Astrocyte (in vitro differentiated cells and primary cell): ENCODE data around the gene DYRK3. TPM values are rescaled to one million over a fixed set of nuclear protein-coding genes. Genes with fewer than 3 reads are reported as not detected.

Experiments
- DNase-seq: peaks from one replicate; pipeline ENCODE4 v3.0.0-alpha.2; 2010; ENCODE audit warnings: low read depth
- FAIRE-seq: peaks from 2 replicates; lab custom pipeline; 2011; peaks lifted over from hg19 to GRCh38; lab: Jason Lieb, UNC
- H2AFZ ChIP-seq: 2 replicates; pipeline ENCODE4 v1.6.0; 2012; ENCODE audit warnings: low read depth, low read length, inconsistent platforms
- H3K27ac ChIP-seq: 2 replicates; pipeline ENCODE4 v1.5.1; 2011; ENCODE audit warnings: low read depth, low read length, inconsistent platforms
- H3K27me3 ChIP-seq: 2 replicates; pipeline ENCODE4 v1.6.0; 2011; ENCODE audit warnings: low read length, inconsistent platforms; ENCODE audit not compliant: insufficient read depth
- H3K36me3 ChIP-seq: 2 replicates; pipeline ENCODE4 v1.5.1; 2011; ENCODE audit warnings: low read length, inconsistent platforms; ENCODE audit not compliant: insufficient read depth
- H3K4me1 ChIP-seq: 2 replicates; pipeline ENCODE4 v1.5.1; 2011; ENCODE audit warnings: low read length, inconsistent platforms; ENCODE audit not compliant: insufficient read depth
- H3K4me2 ChIP-seq: 2 replicates; pipeline ENCODE4 v1.6.0; 2012; ENCODE audit warnings: low read length, inconsistent platforms
- H3K4me3 ChIP-seq: 2 replicates; pipeline ENCODE4 v1.5.1; 2011; ENCODE audit warnings: low read depth, mild to moderate bottlenecking, low read length, inconsistent platforms; ENCODE audit not compliant: insufficient read depth
- H3K79me2 ChIP-seq: 2 replicates; pipeline ENCODE4 v1.6.0; 2012; ENCODE audit warnings: mild to moderate bottlenecking, low read length, inconsistent platforms; ENCODE audit not compliant: insufficient read depth
- H3K9ac ChIP-seq: 2 replicates; pipeline ENCODE4 v1.6.0; 2012; ENCODE audit warnings: mild to moderate bottlenecking, low read length, inconsistent platforms
- H3K9me3 ChIP-seq: 2 replicates; pipeline ENCODE4 v1.5.1; 2012; ENCODE audit warnings: low read depth, mild to moderate bottlenecking, low read length, inconsistent platforms; ENCODE audit not compliant: insufficient read depth
- H4K20me1 ChIP-seq: 2 replicates; pipeline ENCODE4 v1.6.0; 2012; ENCODE audit warnings: low read length, inconsistent platforms; ENCODE audit not compliant: insufficient read depth
- H3K27ac Mint-ChIP-seq: one replicate; pipeline ENCODE4 v1.8.0; 2021; ENCODE audit warnings: mild to moderate bottlenecking, mixed read lengths; ENCODE audit not compliant: unreplicated experiment
- H3K27me3 Mint-ChIP-seq: one replicate; pipeline ENCODE4 v1.8.0; 2021; ENCODE audit warnings: low read depth, mixed read lengths; ENCODE audit not compliant: unreplicated experiment
- H3K36me3 Mint-ChIP-seq: one replicate; pipeline ENCODE4 v1.8.0; 2021; ENCODE audit warnings: low read depth, mixed read lengths; ENCODE audit not compliant: unreplicated experiment
- H3K4me1 Mint-ChIP-seq: one replicate; pipeline ENCODE4 v1.8.0; 2021; ENCODE audit warnings: low read depth, mixed read lengths; ENCODE audit not compliant: unreplicated experiment
- H3K4me3 Mint-ChIP-seq: one replicate; pipeline ENCODE4 v1.8.0; 2021; ENCODE audit warnings: mild to moderate bottlenecking, moderate library complexity, mixed read lengths; ENCODE audit not compliant: unreplicated experiment
- H3K9me3 Mint-ChIP-seq: one replicate; pipeline ENCODE4 v1.8.0; 2021; ENCODE audit warnings: mild to moderate bottlenecking, mixed read lengths; ENCODE audit not compliant: unreplicated experiment
- EZH2 ChIP-seq: IDR thresholded peaks from 2 replicates; pipeline ENCODE4 v1.6.1; 2012; ENCODE audit warnings: mild to moderate bottlenecking, low read length, inconsistent platforms; ENCODE audit not compliant: insufficient read depth
- total RNA-seq: library from RNA; stranded (reverse); gene quantifications from 2 replicates; pipeline ENCODE4 v1.2.1, GENCODE V29; 2021
- TF ChIP-seq, protein P1 (sequence below): IDR thresholded peaks from 2 replicates; pipeline ENCODE4 v1.5.1; 2011; ENCODE audit warnings: low read depth, mild to moderate bottlenecking, inconsistent platforms, low read length, moderate library complexity; ENCODE audit not compliant: insufficient read depth

DYRK3 gene
- total RNA-seq, 1 donor from 2014 or later = 8.2 TPM

DNA sequence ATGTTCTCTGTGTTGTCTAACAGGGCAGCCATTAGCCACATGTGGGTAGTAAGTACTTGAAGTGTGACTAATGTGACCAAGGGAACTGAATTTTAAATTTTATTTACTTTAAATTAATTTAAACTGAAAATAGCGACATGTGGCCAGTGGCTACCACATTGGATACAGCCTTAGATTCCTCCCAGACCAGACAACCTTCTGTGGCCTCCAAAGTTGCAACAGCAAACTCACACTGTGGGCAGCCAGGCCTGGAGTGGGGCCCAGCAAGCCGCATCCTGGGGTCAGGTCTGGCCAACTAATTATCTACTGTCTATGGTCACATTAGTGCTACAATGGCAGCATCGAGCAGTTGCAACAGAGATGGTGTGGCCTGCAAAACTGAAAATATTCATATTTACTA lies 34.8 kb upstream of the DYRK3 start:
- H3K27ac ChIP-seq = no peak overlapping the region
- no peak overlapping the region for H3K27ac Mint-ChIP-seq
- no peaks in the 10 kb centered on the region for H4K20me1 ChIP-seq
- no peaks in the 10 kb centered on the region for H3K79me2 ChIP-seq
- TF ChIP-seq, protein P1, sequence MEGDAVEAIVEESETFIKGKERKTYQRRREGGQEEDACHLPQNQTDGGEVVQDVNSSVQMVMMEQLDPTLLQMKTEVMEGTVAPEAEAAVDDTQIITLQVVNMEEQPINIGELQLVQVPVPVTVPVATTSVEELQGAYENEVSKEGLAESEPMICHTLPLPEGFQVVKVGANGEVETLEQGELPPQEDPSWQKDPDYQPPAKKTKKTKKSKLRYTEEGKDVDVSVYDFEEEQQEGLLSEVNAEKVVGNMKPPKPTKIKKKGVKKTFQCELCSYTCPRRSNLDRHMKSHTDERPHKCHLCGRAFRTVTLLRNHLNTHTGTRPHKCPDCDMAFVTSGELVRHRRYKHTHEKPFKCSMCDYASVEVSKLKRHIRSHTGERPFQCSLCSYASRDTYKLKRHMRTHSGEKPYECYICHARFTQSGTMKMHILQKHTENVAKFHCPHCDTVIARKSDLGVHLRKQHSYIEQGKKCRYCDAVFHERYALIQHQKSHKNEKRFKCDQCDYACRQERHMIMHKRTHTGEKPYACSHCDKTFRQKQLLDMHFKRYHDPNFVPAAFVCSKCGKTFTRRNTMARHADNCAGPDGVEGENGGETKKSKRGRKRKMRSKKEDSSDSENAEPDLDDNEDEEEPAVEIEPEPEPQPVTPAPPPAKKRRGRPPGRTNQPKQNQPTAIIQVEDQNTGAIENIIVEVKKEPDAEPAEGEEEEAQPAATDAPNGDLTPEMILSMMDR = no peak
- no peak for TF ChIP-seq EZH2
- FAIRE-seq (no peak), DNase-seq (peak; percentile 62)
- no peaks in the 10 kb centered on the region for H3K9me3 ChIP-seq
- no peak overlapping the region for H3K9ac ChIP-seq
- no peak overlapping the region for H3K4me2 ChIP-seq
- H3K4me3 ChIP-seq = no peak overlapping the region
- no peaks in the 10 kb centered on the region for H3K27me3 Mint-ChIP-seq
- peaks cover 36% of the 10 kb centered on the region for H3K36me3 ChIP-seq
- H3K4me1 Mint-ChIP-seq = no peaks in the 10 kb centered on the region
- H3K27me3 ChIP-seq = no peaks in the 10 kb centered on the region
- no peak overlapping the region for H3K4me3 Mint-ChIP-seq
- no peak overlapping the region for H2AFZ ChIP-seq
- H3K36me3 Mint-ChIP-seq = peaks cover 19% of the 10 kb centered on the region
- H3K4me1 ChIP-seq = no peaks in the 10 kb centered on the region
- no peaks in the 10 kb centered on the region for H3K9me3 Mint-ChIP-seq

DNA sequence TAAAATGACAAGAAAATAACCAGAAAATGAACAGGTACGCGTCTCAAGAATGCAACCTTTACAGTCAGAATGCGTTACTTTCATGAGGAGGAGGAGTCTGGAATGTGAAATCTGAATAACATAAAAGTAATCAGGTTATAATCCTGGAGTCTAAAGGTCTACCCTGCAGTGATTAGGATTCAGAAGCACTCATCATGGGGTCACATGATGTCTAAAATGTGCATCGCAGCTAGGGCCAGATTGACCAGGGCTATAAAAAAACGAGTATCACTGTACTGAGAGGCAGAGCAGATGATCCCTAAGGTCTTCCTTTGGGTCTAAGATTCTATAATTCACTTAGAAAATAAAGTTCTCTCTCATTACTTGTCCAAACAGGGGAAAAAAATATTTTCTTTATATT lies 30.5 kb upstream of the DYRK3 start:
- no peak overlapping the region for H3K4me3 Mint-ChIP-seq
- FAIRE-seq = no peak

GRCh38 chr1:206606867-206607266 lies 28.5 kb upstream of the DYRK3 start:
- no peak for TF ChIP-seq EZH2
- TF ChIP-seq, protein P1 = peak; percentile 70
- no peaks in the 10 kb centered on the region for H4K20me1 ChIP-seq
- peaks cover 11% of the 10 kb centered on the region for H3K36me3 ChIP-seq
- H3K9ac ChIP-seq = no peak overlapping the region
- no peak overlapping the region for H3K27ac Mint-ChIP-seq
- H3K4me1 ChIP-seq = peaks cover 7% of the 10 kb centered on the region
- no peaks in the 10 kb centered on the region for H3K9me3 Mint-ChIP-seq
- H3K4me3 ChIP-seq = no peak overlapping the region
- H3K36me3 Mint-ChIP-seq = peaks cover 8% of the 10 kb centered on the region
- H3K4me1 Mint-ChIP-seq = peaks cover 5% of the 10 kb centered on the region
- no peaks in the 10 kb centered on the region for H3K27me3 Mint-ChIP-seq
- FAIRE-seq (no peak), DNase-seq (peak; percentile 12)
- H3K4me3 Mint-ChIP-seq = no peak overlapping the region
- H2AFZ ChIP-seq = no peak overlapping the region
- no peaks in the 10 kb centered on the region for H3K9me3 ChIP-seq
- no peak overlapping the region for H3K27ac ChIP-seq
- no peak overlapping the region for H3K4me2 ChIP-seq
- no peaks in the 10 kb centered on the region for H3K27me3 ChIP-seq
- H3K79me2 ChIP-seq = peaks cover 12% of the 10 kb centered on the region

More for the DNA sequence above, 30.5 kb upstream of the DYRK3 start:
- H3K4me2 ChIP-seq = no peak overlapping the region
- no peak overlapping the region for H3K27ac ChIP-seq
- TF ChIP-seq, protein P1 = no peak
- TF ChIP-seq EZH2 = no peak
- Mint-ChIP-seq H3K9me3 (no peaks in the 10 kb centered on the region), H3K27me3 (no peaks in the 10 kb centered on the region), H3K4me1 (no peaks in the 10 kb centered on the region), H3K27ac (no peak overlapping the region), H3K36me3 (peaks cover 11% of the 10 kb centered on the region)
- no peaks in the 10 kb centered on the region for H3K4me1 ChIP-seq
- DNase-seq = no peak
- H3K4me3 ChIP-seq = no peak overlapping the region
- peaks cover 11% of the 10 kb centered on the region for H3K36me3 ChIP-seq
- no peaks in the 10 kb centered on the region for H3K9me3 ChIP-seq
- H4K20me1 ChIP-seq = no peaks in the 10 kb centered on the region
- no peaks in the 10 kb centered on the region for H3K27me3 ChIP-seq
- no peak overlapping the region for H3K9ac ChIP-seq
- H2AFZ ChIP-seq = no peak overlapping the region
- no peaks in the 10 kb centered on the region for H3K79me2 ChIP-seq
